AG04450 (cell line): Measurements from ENCODE around the gene OPCML. TPM values are rescaled to one million over a fixed set of nuclear protein-coding genes. Genes with fewer than 3 reads are reported as not detected.

Source experiments
- CTCF ChIA-PET: fragments of 300-600, 350-600 bp; formaldehyde crosslinking; extraction: SDS; loops from one replicate; lab custom pipeline; 2022; ENCODE audit warnings: antibody characterized with exemption, inconsistent platforms; lab: Charles Lee
- POLR2A ChIA-PET: fragments of 350-600 bp; formaldehyde crosslinking; extraction: SDS; loops from one replicate; lab custom pipeline; 2021; ENCODE audit warnings: antibody characterized with exemption, inconsistent platforms; lab: Yijun Ruan, JAX
- DNase-seq: peaks from one replicate; pipeline ENCODE4 v3.0.0-alpha.2; 2011; ENCODE audit warnings: low read depth, low spot score
- H3K27ac ChIP-seq: one replicate; pipeline ENCODE4 v1.5.1; 2012; ENCODE audit warnings: low read depth, low read length, control low read depth
- H3K27me3 ChIP-seq: one replicate; pipeline ENCODE4 v1.6.0; 2012; ENCODE audit warnings: low read length; ENCODE audit not compliant: control insufficient read depth, insufficient read depth
- H3K4me3 ChIP-seq: 2 replicates; pipeline ENCODE4 v1.5.1; 2011; ENCODE audit warnings: mild to moderate bottlenecking, low read depth, low read length, control low read depth
- H3K9me3 ChIP-seq: 2 replicates; pipeline ENCODE4 v1.5.1; 2012; ENCODE audit warnings: low read length; ENCODE audit not compliant: control insufficient read depth, insufficient read depth
- CTCF ChIP-seq: IDR thresholded peaks from 2 replicates; pipeline ENCODE4 v1.5.1; 2011; ENCODE audit warnings: low read depth, low read length, control low read depth, inconsistent platforms
- polyA plus RNA-seq: library from polyadenylated mRNA; depleted of rRNA; stranded (reverse); fragments of >200 nt; gene quantifications from 2 replicates; pipeline ENCODE4 v1.2.3, GENCODE V29; 2011

The OPCML gene
- polyA plus RNA-seq, 1 experiment = 1.1 TPM

GRCh38 chr11:132822276-132822675, 710.0 kb downstream of the OPCML start:
- ChIA-PET CTCF (no interaction called here), POLR2A (interaction anchor here (0.6 kb wide), 1 partner anchor 189 kb away, joined by 5 read pairs; no protein-coding TSS in a partner anchor)
- DNase-seq = no peak
- TF ChIP-seq CTCF = no peak
- H3K9me3 ChIP-seq = no peaks in the 10 kb centered on the region
- no peaks in the 10 kb centered on the region for H3K27me3 ChIP-seq
- H3K4me3 ChIP-seq = no peak overlapping the region
- no peak overlapping the region for H3K27ac ChIP-seq

- TF ChIP-seq CTCF = no peak
- ChIA-PET POLR2A (no interaction called here), CTCF (no interaction called here)
- no peak overlapping the region for H3K27ac ChIP-seq
- H3K27me3 ChIP-seq = no peaks in the 10 kb centered on the region
- no peak for DNase-seq
- no peak overlapping the region for H3K4me3 ChIP-seq
- H3K9me3 ChIP-seq = no peaks in the 10 kb centered on the region
Observed at GRCh38 chr11:132821499-132821898, 710.8 kb downstream of the OPCML start.

- Histone ChIP-seq H3K4me3 (no peak overlapping the region), H3K27ac (no peak overlapping the region), H3K27me3 (no peaks in the 10 kb centered on the region), H3K9me3 (no peaks in the 10 kb centered on the region)
- ChIA-PET CTCF (no interaction called here), POLR2A (no interaction called here)
- peak; percentile 8 for DNase-seq
- TF ChIP-seq CTCF = no peak
Observed at GRCh38 chr11:132821014-132821413, 711.3 kb downstream of the OPCML start.

GRCh38 chr11:132818951-132819350, 713.4 kb downstream of the OPCML start:
- no peaks in the 10 kb centered on the region for H3K27me3 ChIP-seq
- no peak overlapping the region for H3K4me3 ChIP-seq
- CTCF ChIA-PET = no interaction called here
- H3K27ac ChIP-seq = no peak overlapping the region
- DNase-seq = no peak
- no peak for TF ChIP-seq CTCF
- POLR2A ChIA-PET = interaction anchor here (0.5 kb wide), 1 partner anchor 58 kb away, joined by 6 read pairs; no protein-coding TSS in a partner anchor
- no peaks in the 10 kb centered on the region for H3K9me3 ChIP-seq

GRCh38 chr11:132817387-132817786, 714.9 kb downstream of the OPCML start:
- CTCF ChIA-PET = no interaction called here
- Histone ChIP-seq H3K4me3 (no peak overlapping the region), H3K27ac (no peak overlapping the region), H3K27me3 (no peaks in the 10 kb centered on the region), H3K9me3 (no peaks in the 10 kb centered on the region)
- no peak for TF ChIP-seq CTCF
- POLR2A ChIA-PET = no interaction called here
- no peak for DNase-seq
